ENCODE measurements around the gene AK3.

The AK3 gene

GRCh38 chr9:4750023-4750673, 9.1 kb upstream of the AK3 start:
- no peak for DNase-seq (ENCODE audit: low read depth in 1 of 2, low spot score in 1 of 2)

GRCh38 chr9:4748612-4749011, 7.6 kb upstream of the AK3 start:
- no peak for DNase-seq (ENCODE audit: low read depth in 1 of 2, low spot score in 1 of 2)

GRCh38 chr9:4746278-4747030, 5.5 kb upstream of the AK3 start:
- no peak for DNase-seq (ENCODE audit: low read depth in 1 of 2, low spot score in 1 of 2)

GRCh38 chr9:4743131-4743875, 2.3 kb upstream of the AK3 start:
- DNase-seq (ENCODE audit: low read depth in 1 of 2, low spot score in 1 of 2), result no peak

GRCh38 chr9:4742246-4742645, 1.2 kb upstream of the AK3 start:
- DNase-seq (ENCODE audit: low read depth in 1 of 2, low spot score in 1 of 2), result no peak

- DNase-seq (ENCODE audit: low read depth in 1 of 2, low spot score in 1 of 2), result no peak
Observed at GRCh38 chr9:4741365-4742089, 525 bp upstream of the AK3 start.

GRCh38 chr9:4740388-4740637, 689 bp downstream of the AK3 start:
- DNase-seq (ENCODE audit: low read depth in 1 of 2, low spot score in 1 of 2), result no peak

GRCh38 chr9:4739587-4740387, 1.2 kb downstream of the AK3 start:
- no peak for DNase-seq (ENCODE audit: low read depth in 1 of 2, low spot score in 1 of 2)

GRCh38 chr9:4738866-4739586, 2.0 kb downstream of the AK3 start:
- DNase-seq (ENCODE audit: low read depth in 1 of 2, low spot score in 1 of 2), result no peak

- DNase-seq (ENCODE audit: low read depth in 1 of 2, low spot score in 1 of 2), result no peak
Observed at GRCh38 chr9:4734150-4734549, 6.9 kb downstream of the AK3 start.

GRCh38 chr9:4732890-4733289, 8.1 kb downstream of the AK3 start:
- no peak for DNase-seq (ENCODE audit: low read depth in 1 of 2, low spot score in 1 of 2)

- DNase-seq (ENCODE audit: low read depth in 1 of 2, low spot score in 1 of 2), result no peak
Observed at GRCh38 chr9:4727593-4727992, 13.4 kb downstream of the AK3 start.

- no peak for DNase-seq (ENCODE audit: low read depth in 1 of 2, low spot score in 1 of 2)
Observed at GRCh38 chr9:4725706-4726442, 15.1 kb downstream of the AK3 start.

- no peak for DNase-seq (ENCODE audit: low read depth in 1 of 2, low spot score in 1 of 2)
Observed at GRCh38 chr9:4721736-4722135, 19.3 kb downstream of the AK3 start.

- no peak for DNase-seq (ENCODE audit: low read depth in 1 of 2, low spot score in 1 of 2)
Observed at GRCh38 chr9:4718911-4719310, 22.1 kb downstream of the AK3 start.

- DNase-seq (ENCODE audit: low read depth in 1 of 2, low spot score in 1 of 2), result no peak
Observed at GRCh38 chr9:4717815-4718214, 23.2 kb downstream of the AK3 start.

GRCh38 chr9:4716163-4716562, 24.8 kb downstream of the AK3 start:
- no peak for DNase-seq (ENCODE audit: low read depth in 1 of 2, low spot score in 1 of 2)

GRCh38 chr9:4714266-4715016, 26.6 kb downstream of the AK3 start:
- DNase-seq (ENCODE audit: low read depth in 1 of 2, low spot score in 1 of 2), result no peak

GRCh38 chr9:4713849-4714248, 27.2 kb downstream of the AK3 start:
- DNase-seq (ENCODE audit: low read depth in 1 of 2, low spot score in 1 of 2), result no peak

Data from stimulated activated CD4-positive, alpha-beta T cell treated with anti-CD3 and anti-CD28 coated beads, Interleukin-15, amount 100 ng/mL, for 1 hour (primary cell).